ENCODE data around the gene SLC5A3.

SLC5A3 gene

DNA sequence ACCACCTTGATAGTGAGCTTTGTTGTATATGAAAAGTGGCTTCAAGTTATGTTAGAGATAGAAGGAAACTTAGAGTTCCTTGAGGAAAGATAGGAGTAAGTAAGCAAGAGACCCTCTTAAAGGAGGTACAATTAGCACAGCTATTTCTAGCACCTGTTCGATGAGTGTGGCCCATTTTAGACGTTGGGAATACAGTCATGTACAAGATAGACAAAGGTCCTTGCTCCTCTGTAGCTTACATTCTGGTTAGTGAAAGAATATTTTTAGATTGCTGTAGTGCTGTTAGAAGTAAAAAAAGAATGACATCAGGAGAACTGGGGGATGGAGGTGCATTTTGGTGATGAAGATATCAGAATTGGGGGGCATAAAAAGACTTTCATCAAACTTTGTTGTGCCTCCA, 47.5 kb downstream of the SLC5A3 start:
- ChIA-PET CTCF (interaction anchor here (0.9 to 2.6 kb wide), 5 partner anchors 9 to 227 kb away, joined by 3 to 12 read pairs (median 4); no protein-coding TSS in a partner anchor), POLR2A (interaction anchor here (0.5 kb wide), 1 partner anchor 39 kb away, joined by 4 read pairs; no protein-coding TSS in a partner anchor)
- H3K4me1 ChIP-seq (ENCODE audit: control insufficient read depth, insufficient read depth, low read length), result 0 out of 2 replicates have a peak, but pooled peaks cover 2% of the 10 kb centered on the region
- no peaks in the 10 kb centered on the region for H3K9me3 ChIP-seq (ENCODE audit: control insufficient read depth, insufficient read depth, low read depth, low read length)
- TF ChIP-seq ZNF792 (tag by site-specific recombination; IDR thresholded peaks at IDR 0.05) (no peak), ZNF366 (tag by site-specific recombination; conservative IDR thresholded peaks at IDR 0.05) (no peak), SCRT2 (tag by site-specific recombination; IDR thresholded peaks at IDR 0.05) (no peak), ZNF335 (tag by site-specific recombination; conservative IDR thresholded peaks at IDR 0.05) (no peak), ZNF785 (tag by site-specific recombination; IDR thresholded peaks at IDR 0.05) (no peak), TCF7L2 (IDR thresholded peaks at IDR 0.05; ENCODE audit: borderline replicate concordance, low read depth, low read length) (no peak), TRIM28 (IDR thresholded peaks at IDR 0.05; ENCODE audit: borderline replicate concordance, low read length) (no peak), GLI4 (tag by site-specific recombination; IDR thresholded peaks at IDR 0.05) (no peak)
- H3K27ac ChIP-seq (ENCODE audit: extremely low read depth, low read depth, low read length), result no peak overlapping the region
- H3K4me3 ChIP-seq (ENCODE audit: low read depth, low read length), result no peak overlapping the region
- H3K36me3 ChIP-seq (ENCODE audit: control insufficient read depth in 2 of 2, insufficient read depth in 1 of 2, low read length in 2 of 2), result peaks cover 0 to 5% of the 10 kb centered on the region in 2 experiments; a peak in 1 of 3 replicates

DNA sequence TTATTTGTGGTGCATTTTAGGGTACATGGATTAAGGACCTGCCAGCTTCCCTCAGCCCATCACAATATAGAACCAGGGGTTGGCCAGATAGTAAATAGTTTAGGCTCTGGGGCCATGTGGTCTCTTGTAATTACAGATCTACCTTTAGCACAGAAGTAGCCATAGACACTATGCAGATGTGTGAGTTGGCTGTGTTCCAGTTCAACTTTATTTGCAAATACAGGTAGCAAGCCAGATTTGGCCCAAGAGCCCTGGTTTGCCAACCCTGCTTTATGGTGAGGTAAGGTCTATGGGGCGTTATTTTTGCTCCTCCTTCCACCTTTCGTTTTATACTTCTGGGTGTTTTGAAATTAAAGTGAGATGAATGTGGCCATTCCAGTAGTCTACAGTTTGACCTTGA, 48.7 kb downstream of the SLC5A3 start:
- Histone ChIP-seq H3K4me1 (ENCODE audit: control insufficient read depth, insufficient read depth, low read length) (0 out of 2 replicates have a peak, but pooled peaks cover 2% of the 10 kb centered on the region), H3K4me3 (ENCODE audit: low read depth, low read length) (no peak overlapping the region), H3K9me3 (ENCODE audit: control insufficient read depth, insufficient read depth, low read depth, low read length) (no peaks in the 10 kb centered on the region), H3K36me3 (ENCODE audit: control insufficient read depth in 2 of 2, insufficient read depth in 1 of 2, low read length in 2 of 2) (peaks cover 0 to 10% of the 10 kb centered on the region in 2 experiments; a peak in 1 of 3 replicates), H3K27ac (ENCODE audit: extremely low read depth, low read depth, low read length) (no peak overlapping the region)
- TF ChIP-seq, protein P1, sequence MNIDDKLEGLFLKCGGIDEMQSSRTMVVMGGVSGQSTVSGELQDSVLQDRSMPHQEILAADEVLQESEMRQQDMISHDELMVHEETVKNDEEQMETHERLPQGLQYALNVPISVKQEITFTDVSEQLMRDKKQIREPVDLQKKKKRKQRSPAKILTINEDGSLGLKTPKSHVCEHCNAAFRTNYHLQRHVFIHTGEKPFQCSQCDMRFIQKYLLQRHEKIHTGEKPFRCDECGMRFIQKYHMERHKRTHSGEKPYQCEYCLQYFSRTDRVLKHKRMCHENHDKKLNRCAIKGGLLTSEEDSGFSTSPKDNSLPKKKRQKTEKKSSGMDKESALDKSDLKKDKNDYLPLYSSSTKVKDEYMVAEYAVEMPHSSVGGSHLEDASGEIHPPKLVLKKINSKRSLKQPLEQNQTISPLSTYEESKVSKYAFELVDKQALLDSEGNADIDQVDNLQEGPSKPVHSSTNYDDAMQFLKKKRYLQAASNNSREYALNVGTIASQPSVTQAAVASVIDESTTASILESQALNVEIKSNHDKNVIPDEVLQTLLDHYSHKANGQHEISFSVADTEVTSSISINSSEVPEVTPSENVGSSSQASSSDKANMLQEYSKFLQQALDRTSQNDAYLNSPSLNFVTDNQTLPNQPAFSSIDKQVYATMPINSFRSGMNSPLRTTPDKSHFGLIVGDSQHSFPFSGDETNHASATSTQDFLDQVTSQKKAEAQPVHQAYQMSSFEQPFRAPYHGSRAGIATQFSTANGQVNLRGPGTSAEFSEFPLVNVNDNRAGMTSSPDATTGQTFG (tag by site-specific recombination; IDR thresholded peaks at IDR 0.05; ENCODE audit: borderline replicate concordance), result no peak
- TF ChIP-seq, protein P2, sequence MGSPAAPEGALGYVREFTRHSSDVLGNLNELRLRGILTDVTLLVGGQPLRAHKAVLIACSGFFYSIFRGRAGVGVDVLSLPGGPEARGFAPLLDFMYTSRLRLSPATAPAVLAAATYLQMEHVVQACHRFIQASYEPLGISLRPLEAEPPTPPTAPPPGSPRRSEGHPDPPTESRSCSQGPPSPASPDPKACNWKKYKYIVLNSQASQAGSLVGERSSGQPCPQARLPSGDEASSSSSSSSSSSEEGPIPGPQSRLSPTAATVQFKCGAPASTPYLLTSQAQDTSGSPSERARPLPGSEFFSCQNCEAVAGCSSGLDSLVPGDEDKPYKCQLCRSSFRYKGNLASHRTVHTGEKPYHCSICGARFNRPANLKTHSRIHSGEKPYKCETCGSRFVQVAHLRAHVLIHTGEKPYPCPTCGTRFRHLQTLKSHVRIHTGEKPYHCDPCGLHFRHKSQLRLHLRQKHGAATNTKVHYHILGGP (tag by site-specific recombination; IDR thresholded peaks at IDR 0.05), result no peak
- TF ChIP-seq ZNF658 (tag by site-specific recombination; IDR thresholded peaks at IDR 0.05) (no peak), SCRT1 (tag by site-specific recombination; IDR thresholded peaks at IDR 0.05; ENCODE audit: borderline replicate concordance) (no peak), MEIS1 (CRISPR knock-in tag; IDR thresholded peaks at IDR 0.05; ENCODE audit: borderline replicate concordance) (no peak), ZBTB8A (tag by site-specific recombination; IDR thresholded peaks at IDR 0.05) (no peak), ZNF16 (tag by site-specific recombination; IDR thresholded peaks at IDR 0.05; ENCODE audit: low read depth) (no peak), ZNF140 (tag by site-specific recombination; IDR thresholded peaks at IDR 0.05) (no peak), ZNF548 (tag by site-specific recombination; IDR thresholded peaks at IDR 0.05) (no peak), ZXDB (tag by site-specific recombination; IDR thresholded peaks at IDR 0.05) (no peak), ZFP41 (tag by site-specific recombination; IDR thresholded peaks at IDR 0.05; ENCODE audit: borderline replicate concordance) (no peak), HOXC10 (CRISPR knock-in tag; IDR thresholded peaks at IDR 0.05) (no peak)
- CTCF ChIA-PET, result interaction anchor here (0.6 to 1.0 kb wide), 2 partner anchors 40 to 581 kb away, joined by 4 to 5 read pairs; no protein-coding TSS in a partner anchor
- POLR2A ChIA-PET, result no interaction called here

Measured in HEK293 (cell line).